Endothelial cell (in vitro differentiated cells): Measurements from ENCODE around the gene VBP1. TPM values are rescaled to one million over a fixed set of nuclear protein-coding genes. Genes with fewer than 3 reads are reported as not detected.
A peak's percentile ranks its signal among the peaks of the same experiment; 100 is the strongest.
"Not testable (repeated sequence)": the region's sequence is repeated elsewhere in the genome, so short reads cannot be mapped to it uniquely, and the experiment has no call there.

Experiments
- DNase-seq: peaks from one replicate; pipeline ENCODE4 v3.0.0; 2021; ENCODE audit warnings: low spot score
- H3K27ac Mint-ChIP-seq: one replicate; pipeline ENCODE4 v1.8.0; 2021; ENCODE audit warnings: mixed read lengths, inconsistent platforms; ENCODE audit not compliant: unreplicated experiment
- H3K27me3 Mint-ChIP-seq: one replicate; pipeline ENCODE4 v1.8.0; 2021; ENCODE audit warnings: mild to moderate bottlenecking, moderate library complexity, mixed read lengths, inconsistent platforms; ENCODE audit not compliant: unreplicated experiment
- H3K36me3 Mint-ChIP-seq: one replicate; pipeline ENCODE4 v1.8.0; 2021; ENCODE audit warnings: mild to moderate bottlenecking, low read depth, mixed read lengths, inconsistent platforms; ENCODE audit not compliant: unreplicated experiment
- H3K4me1 Mint-ChIP-seq: one replicate; pipeline ENCODE4 v1.8.0; 2021; ENCODE audit warnings: mild to moderate bottlenecking, mixed read lengths, inconsistent platforms; ENCODE audit not compliant: unreplicated experiment
- H3K4me3 Mint-ChIP-seq: one replicate; pipeline ENCODE4 v1.8.0; 2021; ENCODE audit warnings: mild to moderate bottlenecking, mixed read lengths, inconsistent platforms; ENCODE audit not compliant: unreplicated experiment
- H3K9me3 Mint-ChIP-seq: one replicate; pipeline ENCODE4 v1.8.0; 2021; ENCODE audit warnings: mixed read lengths, inconsistent platforms; ENCODE audit not compliant: unreplicated experiment
- total RNA-seq: library from RNA; stranded (reverse); fragmentation: NEBNext Ultra II Directional; extraction: Animal tissue kit (Norgen Biotek cat#: 25700); gene quantifications from one replicate; pipeline ENCODE4 v1.2.1, GENCODE V29; 2021; ENCODE audit not compliant: unreplicated experiment
- TF ChIP-seq, protein P1 (sequence below): fragments of 200-600 bp; sonication (generic); IDR thresholded peaks from one replicate; pipeline ENCODE4 v1.5.0; 2021; ENCODE audit warnings: antibody characterized with exemption; ENCODE audit not compliant: unreplicated experiment

The VBP1 gene
- total RNA-seq, 1 donor from 2014 or later = 39.0 TPM

DNA sequence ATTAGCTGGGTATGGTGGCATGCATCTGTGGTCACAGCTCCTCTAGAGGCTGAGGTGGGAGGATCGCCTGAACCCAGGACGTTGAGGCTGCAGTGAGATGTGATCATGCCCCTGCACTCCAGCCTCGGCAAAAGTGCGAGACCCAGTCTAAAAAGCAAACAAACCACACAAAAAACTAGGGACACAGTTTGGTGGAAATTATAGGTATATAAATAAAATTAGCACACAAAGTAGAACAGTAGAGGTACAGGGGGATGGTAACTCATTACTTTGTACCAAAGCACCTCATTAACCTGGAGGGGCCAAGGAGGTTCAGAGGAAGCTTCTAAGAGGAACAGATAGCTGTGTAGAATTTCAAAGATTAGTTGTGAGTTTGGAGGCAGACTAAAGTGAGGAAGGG, 5.1 kb downstream of the VBP1 start:
- Mint-ChIP-seq H3K9me3 (no peaks in the 10 kb centered on the region), H3K27me3 (no peaks in the 10 kb centered on the region), H3K27ac (no peak overlapping the region), H3K4me3 (peak overlapping the region; percentile 39), H3K4me1 (peaks cover 10% of the 10 kb centered on the region), H3K36me3 (peaks cover 22% of the 10 kb centered on the region)
- DNase-seq = no peak
- TF ChIP-seq, protein P1, sequence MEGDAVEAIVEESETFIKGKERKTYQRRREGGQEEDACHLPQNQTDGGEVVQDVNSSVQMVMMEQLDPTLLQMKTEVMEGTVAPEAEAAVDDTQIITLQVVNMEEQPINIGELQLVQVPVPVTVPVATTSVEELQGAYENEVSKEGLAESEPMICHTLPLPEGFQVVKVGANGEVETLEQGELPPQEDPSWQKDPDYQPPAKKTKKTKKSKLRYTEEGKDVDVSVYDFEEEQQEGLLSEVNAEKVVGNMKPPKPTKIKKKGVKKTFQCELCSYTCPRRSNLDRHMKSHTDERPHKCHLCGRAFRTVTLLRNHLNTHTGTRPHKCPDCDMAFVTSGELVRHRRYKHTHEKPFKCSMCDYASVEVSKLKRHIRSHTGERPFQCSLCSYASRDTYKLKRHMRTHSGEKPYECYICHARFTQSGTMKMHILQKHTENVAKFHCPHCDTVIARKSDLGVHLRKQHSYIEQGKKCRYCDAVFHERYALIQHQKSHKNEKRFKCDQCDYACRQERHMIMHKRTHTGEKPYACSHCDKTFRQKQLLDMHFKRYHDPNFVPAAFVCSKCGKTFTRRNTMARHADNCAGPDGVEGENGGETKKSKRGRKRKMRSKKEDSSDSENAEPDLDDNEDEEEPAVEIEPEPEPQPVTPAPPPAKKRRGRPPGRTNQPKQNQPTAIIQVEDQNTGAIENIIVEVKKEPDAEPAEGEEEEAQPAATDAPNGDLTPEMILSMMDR = no peak

DNA sequence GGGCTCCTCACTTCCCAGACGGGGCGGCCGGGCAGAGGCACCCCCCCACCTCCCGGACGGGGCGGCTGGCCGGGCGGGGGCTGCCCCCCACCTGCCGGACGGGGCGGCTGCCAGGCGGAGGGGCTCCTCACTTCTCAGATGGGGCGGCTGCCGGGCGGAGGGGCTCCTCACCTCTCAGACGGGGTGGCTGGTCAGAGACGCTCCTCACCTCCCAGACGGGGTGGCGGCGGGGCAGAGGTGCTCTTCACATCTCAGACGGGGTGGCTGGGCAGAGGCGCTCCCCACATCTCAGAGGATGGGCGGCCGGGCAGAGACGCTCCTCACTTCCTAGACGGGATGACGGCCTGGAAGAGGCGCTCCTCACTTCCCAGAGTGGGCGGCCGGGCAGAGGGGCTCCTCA, 7.5 kb downstream of the VBP1 start:
- not testable (repeated sequence) for H3K4me1 Mint-ChIP-seq, DNase-seq, H3K4me3 Mint-ChIP-seq, H3K27ac Mint-ChIP-seq, H3K9me3 Mint-ChIP-seq, H3K27me3 Mint-ChIP-seq
- H3K36me3 Mint-ChIP-seq = peaks cover 22% of the 10 kb centered on the region

DNA sequence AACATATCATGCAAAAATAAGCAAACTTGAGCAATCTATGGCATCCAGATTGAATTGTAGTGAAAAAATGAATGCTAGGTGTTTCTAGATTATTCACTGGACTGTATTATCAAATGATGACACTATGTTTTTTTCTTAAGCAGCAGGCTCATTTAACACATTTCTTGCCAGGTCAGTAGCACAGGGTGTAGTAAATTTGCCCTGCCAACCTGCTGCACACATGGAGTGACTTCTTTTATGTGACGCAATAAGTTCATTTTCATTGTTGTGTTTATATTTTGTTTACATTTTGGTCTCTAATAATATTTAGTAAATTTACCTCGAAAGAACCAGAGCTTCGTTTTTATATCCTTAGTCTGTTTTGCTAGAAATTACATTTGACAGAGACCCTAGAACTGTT, 9.5 kb downstream of the VBP1 start:
- Mint-ChIP-seq H3K27me3 (no peaks in the 10 kb centered on the region), H3K4me1 (no peaks in the 10 kb centered on the region), H3K27ac (no peak overlapping the region), H3K9me3 (no peaks in the 10 kb centered on the region), H3K4me3 (no peak overlapping the region), H3K36me3 (peaks cover 26% of the 10 kb centered on the region)
- DNase-seq = no peak
- TF ChIP-seq, protein P1 = no peak

DNA sequence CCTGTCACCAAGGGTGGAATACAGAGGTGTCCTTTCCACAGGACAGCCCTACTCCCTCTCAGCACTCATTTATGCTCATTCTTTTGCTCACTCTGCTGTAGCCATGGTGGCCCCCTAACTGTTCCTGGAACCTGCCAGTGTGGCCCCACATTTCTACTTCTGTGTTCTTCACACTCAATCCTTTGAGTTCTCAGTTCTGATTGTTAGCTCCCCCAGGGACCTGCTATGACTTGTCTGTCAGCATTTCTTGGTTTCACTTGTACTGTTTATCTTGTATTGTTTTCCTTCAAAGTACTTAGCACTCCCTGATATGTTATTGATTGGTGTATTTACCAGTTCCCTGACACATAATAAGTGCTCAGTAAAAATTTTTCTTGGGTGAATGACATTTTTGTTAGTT, 14.9 kb downstream of the VBP1 start:
- Mint-ChIP-seq H3K36me3 (peaks cover 4% of the 10 kb centered on the region), H3K4me1 (no peaks in the 10 kb centered on the region), H3K4me3 (no peak overlapping the region), H3K27me3 (no peaks in the 10 kb centered on the region), H3K9me3 (no peaks in the 10 kb centered on the region), H3K27ac (no peak overlapping the region)
- no peak for DNase-seq
- TF ChIP-seq, protein P1 = no peak

DNA sequence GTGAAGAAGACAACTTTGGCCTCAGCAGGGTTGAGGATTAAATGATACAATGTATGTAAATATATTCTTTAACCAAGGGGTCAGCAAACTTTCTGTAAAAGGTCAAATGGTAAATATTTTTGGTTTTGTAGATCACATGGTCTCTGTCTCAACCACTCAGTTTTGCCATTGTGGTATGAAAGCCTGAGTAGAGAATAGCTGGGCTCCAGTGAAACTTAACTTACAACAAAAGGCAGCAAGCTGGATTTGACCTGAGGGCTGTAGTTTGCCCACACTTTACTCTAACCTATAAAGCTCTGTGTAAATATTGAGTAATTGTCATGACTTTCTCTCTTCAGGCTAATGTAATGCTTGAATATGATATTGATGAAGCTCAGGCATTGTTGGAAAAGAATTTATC, 19.6 kb downstream of the VBP1 start:
- TF ChIP-seq, protein P1 = no peak
- DNase-seq = no peak
- H3K27me3 Mint-ChIP-seq = no peaks in the 10 kb centered on the region
- H3K27ac Mint-ChIP-seq = no peak overlapping the region
- H3K9me3 Mint-ChIP-seq = no peaks in the 10 kb centered on the region
- peaks cover 9% of the 10 kb centered on the region for H3K36me3 Mint-ChIP-seq
- H3K4me3 Mint-ChIP-seq = no peak overlapping the region
- no peaks in the 10 kb centered on the region for H3K4me1 Mint-ChIP-seq

DNA sequence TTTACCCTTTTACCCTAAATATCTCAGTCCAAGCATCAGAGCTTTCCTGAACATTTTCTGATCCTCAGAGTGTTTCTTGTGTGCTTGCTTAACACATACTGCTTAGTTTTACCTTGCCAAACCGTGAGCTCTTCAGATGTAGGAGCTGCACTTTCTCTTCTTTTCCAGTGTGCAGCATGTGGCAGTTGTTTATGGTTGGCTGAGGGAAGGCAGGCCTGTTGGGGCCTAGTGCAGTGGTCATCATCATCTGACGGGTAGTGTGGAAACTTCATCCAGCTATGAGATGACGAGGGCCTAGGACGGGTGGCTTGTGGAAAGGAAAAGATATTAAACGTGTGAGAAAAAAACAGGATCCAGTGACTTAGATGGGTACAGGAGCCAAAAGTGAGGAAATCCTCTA, 21.5 kb downstream of the VBP1 start:
- Mint-ChIP-seq H3K27me3 (no peaks in the 10 kb centered on the region), H3K27ac (no peak overlapping the region), H3K4me1 (no peaks in the 10 kb centered on the region), H3K9me3 (no peaks in the 10 kb centered on the region), H3K36me3 (peaks cover 9% of the 10 kb centered on the region), H3K4me3 (no peak overlapping the region)
- TF ChIP-seq, protein P1 = no peak
- no peak for DNase-seq
